Hepatocyte (in vitro differentiated cells): ENCODE results near the gene RIPPLY3. TPM values are rescaled to one million over a fixed set of nuclear protein-coding genes. Genes with fewer than 3 reads are reported as not detected.

Experiments
- DNase-seq: peaks from one replicate; pipeline ENCODE4 v3.0.0-alpha.2; 2016; ENCODE audit warnings: low spot score
- H2AFZ ChIP-seq: fragments of 200-600 bp; sonication (generic); 2 replicates; pipeline ENCODE4 v1.6.0; 2016; ENCODE audit warnings: antibody characterized with exemption, mild to moderate bottlenecking
- H3K27ac ChIP-seq: fragments of 200-600 bp; sonication (generic); 2 replicates; pipeline ENCODE4 v1.5.1; 2016; ENCODE audit warnings: mild to moderate bottlenecking
- H3K27me3 ChIP-seq: fragments of 200-600 bp; sonication (generic); 2 replicates; pipeline ENCODE4 v1.6.1; 2016
- H3K36me3 ChIP-seq: fragments of 200-600 bp; sonication (generic); replicated peaks from 2 replicates; pipeline ENCODE4 v1.5.1; 2016; ENCODE audit warnings: low read depth; ENCODE audit not compliant: insufficient read depth
- H3K4me1 ChIP-seq: fragments of 200-600 bp; sonication (generic); 2 replicates; pipeline ENCODE4 v1.5.1; 2016; ENCODE audit warnings: mild to moderate bottlenecking, moderate library complexity; ENCODE audit not compliant: insufficient read depth
- H3K4me2 ChIP-seq: fragments of 200-600 bp; sonication (generic); 2 replicates; pipeline ENCODE4 v1.6.0; 2016
- H3K4me3 ChIP-seq: fragments of 200-600 bp; sonication (generic); 2 replicates; pipeline ENCODE4 v1.5.1; 2016; ENCODE audit warnings: mild to moderate bottlenecking
- H3K79me2 ChIP-seq: fragments of 200-600 bp; sonication (generic); 2 replicates; pipeline ENCODE4 v1.6.0; 2017; ENCODE audit warnings: mild to moderate bottlenecking
- H3K9me2 ChIP-seq: fragments of 200-600 bp; sonication (generic); replicated peaks from 2 replicates; pipeline ENCODE4 v1.6.0; 2017; ENCODE audit warnings: mild to moderate bottlenecking; ENCODE audit not compliant: insufficient read depth
- H3K9me3 ChIP-seq: fragments of 200-600 bp; sonication (generic); 2 replicates; pipeline ENCODE4 v1.5.1; 2016; ENCODE audit warnings: low read depth, mild to moderate bottlenecking
- H4K20me1 ChIP-seq: fragments of 200-600 bp; sonication (generic); 2 replicates; pipeline ENCODE4 v1.6.0; 2016; ENCODE audit warnings: mild to moderate bottlenecking; ENCODE audit not compliant: insufficient read depth, poor library complexity, severe bottlenecking
- CTCF ChIP-seq: fragments of 200-600 bp; sonication (generic); IDR thresholded peaks from 2 replicates; pipeline ENCODE4 v1.5.1; 2016; ENCODE audit warnings: antibody characterized with exemption, mild to moderate bottlenecking; ENCODE audit not compliant: poor library complexity
- EZH2 ChIP-seq: fragments of 200-600 bp; sonication (generic); IDR thresholded peaks from 2 replicates; pipeline ENCODE4 v1.6.1; 2016; ENCODE audit warnings: antibody characterized with exemption, mild to moderate bottlenecking, borderline replicate concordance
- EZH2phosphoT487 ChIP-seq: fragments of 200-600 bp; sonication (generic); IDR thresholded peaks from one replicate; pipeline ENCODE4 v1.6.1; 2018; ENCODE audit warnings: antibody characterized with exemption, mild to moderate bottlenecking, low read depth, moderate library complexity; ENCODE audit not compliant: unreplicated experiment, severe bottlenecking
- WGBS: methylation state at CpG from one replicate; pipeline ENCODE4 v1.1.6; 2016; ENCODE audit warnings: low lambda C conversion rate; ENCODE audit errors: missing lambda C conversion rate; 5-methylcytosine and 5-hydroxymethylcytosine counted together
- polyA plus RNA-seq: library from polyadenylated mRNA; unstranded; fragments of >200 nt; fragmentation: Nextera tagmentation; extraction: Ambion mirVana; gene quantifications from 2 replicates; pipeline ENCODE4 v1.2.1, GENCODE V29; 2016
- total RNA-seq: library from RNA; depleted of rRNA; stranded (reverse); fragments of >200 nt; gene quantifications from 2 replicates; pipeline ENCODE4 v1.2.3, GENCODE V29; 2014

RIPPLY3 gene
- total and polyA plus RNA-seq, 2 experiments from 2014 or later = 0.17 to 1.0 TPM

GRCh38 chr21:37055271-37055855 is 48.9 kb downstream of the RIPPLY3 start:
- 70% methylated on average over 2 of the region's 2 CpGs for WGBS
- Histone ChIP-seq H3K4me3 (no peak overlapping the region), H2AFZ (no peak overlapping the region), H3K27ac (no peak overlapping the region), H3K36me3 (no peaks in the 10 kb centered on the region), H3K4me2 (no peak overlapping the region), H3K27me3 (no peaks in the 10 kb centered on the region), H4K20me1 (no peaks in the 10 kb centered on the region), H3K9me2 (no peaks in the 10 kb centered on the region), H3K4me1 (peaks cover 12% of the 10 kb centered on the region), H3K79me2 (no peaks in the 10 kb centered on the region), H3K9me3 (no peaks in the 10 kb centered on the region)
- no peak for TF ChIP-seq EZH2
- no peak for TF ChIP-seq CTCF
- TF ChIP-seq EZH2phosphoT487 = no peak
- no peak for DNase-seq

- no peak for TF ChIP-seq EZH2phosphoT487
- TF ChIP-seq EZH2 = no peak
- no peak for TF ChIP-seq CTCF
- H3K36me3 ChIP-seq = no peaks in the 10 kb centered on the region
- no peaks in the 10 kb centered on the region for H3K9me3 ChIP-seq
- no peaks in the 10 kb centered on the region for H3K27me3 ChIP-seq
- H3K4me2 ChIP-seq = no peak overlapping the region
- WGBS = 87% methylated on average over 7 of the region's 7 CpGs
- H3K4me1 ChIP-seq = peaks cover 22% of the 10 kb centered on the region
- no peaks in the 10 kb centered on the region for H3K79me2 ChIP-seq
- no peaks in the 10 kb centered on the region for H4K20me1 ChIP-seq
- H3K27ac ChIP-seq = no peak overlapping the region
- no peaks in the 10 kb centered on the region for H3K9me2 ChIP-seq
- no peak overlapping the region for H3K4me3 ChIP-seq
- H2AFZ ChIP-seq = no peak overlapping the region
- no peak for DNase-seq
These were observed 51.1 kb downstream of the RIPPLY3 start for GRCh38 chr21:37057614-37058013.

- Histone ChIP-seq H2AFZ (no peak overlapping the region), H3K9me2 (no peaks in the 10 kb centered on the region), H3K27me3 (no peaks in the 10 kb centered on the region), H3K4me2 (no peak overlapping the region), H3K27ac (no peak overlapping the region), H3K9me3 (no peaks in the 10 kb centered on the region), H3K4me1 (peaks cover 22% of the 10 kb centered on the region), H3K79me2 (no peaks in the 10 kb centered on the region), H3K4me3 (no peak overlapping the region), H4K20me1 (no peaks in the 10 kb centered on the region), H3K36me3 (no peaks in the 10 kb centered on the region)
- DNase-seq = no peak
- no peak for TF ChIP-seq EZH2
- no peak for TF ChIP-seq CTCF
- TF ChIP-seq EZH2phosphoT487 = no peak
- 84% methylated on average over 2 of the region's 2 CpGs for WGBS
These were observed 51.8 kb downstream of the RIPPLY3 start for GRCh38 chr21:37058261-37058660.

- no peaks in the 10 kb centered on the region for H3K79me2 ChIP-seq
- no peaks in the 10 kb centered on the region for H3K9me2 ChIP-seq
- no peaks in the 10 kb centered on the region for H3K36me3 ChIP-seq
- 67% methylated on average over 5 of the region's 5 CpGs for WGBS
- peak overlapping the region; percentile 84 for H3K27ac ChIP-seq
- no peaks in the 10 kb centered on the region for H3K27me3 ChIP-seq
- no peak for DNase-seq
- peak overlapping the region; percentile 30 for H2AFZ ChIP-seq
- H4K20me1 ChIP-seq = no peaks in the 10 kb centered on the region
- no peak overlapping the region for H3K4me3 ChIP-seq
- H3K4me1 ChIP-seq = peaks cover 22% of the 10 kb centered on the region
- TF ChIP-seq EZH2phosphoT487 (no peak), CTCF (no peak), EZH2 (no peak)
- no peak overlapping the region for H3K4me2 ChIP-seq
- no peaks in the 10 kb centered on the region for H3K9me3 ChIP-seq
These were observed 52.7 kb downstream of the RIPPLY3 start for GRCh38 chr21:37059181-37059580.
